Keratinocyte (primary cell): Measurements from ENCODE around the gene SUV39H1.

ENCODE experiments used
- EZH2 ChIP-seq: IDR thresholded peaks from one replicate; pipeline ENCODE4 v1.6.1; 2012; ENCODE audit warnings: inconsistent platforms, mild to moderate bottlenecking, low read length, moderate library complexity
- TF ChIP-seq, protein P1 (sequence below), 3 experiments: IDR thresholded peaks in 1 of 3; conservative IDR thresholded peaks in 1 of 3; optimal IDR thresholded peaks in 1 of 3; 2 replicates in 2 of 3; 3 replicates in 1 of 3; pipeline versions ENCODE3 to v1.5.1; 2011; ENCODE audit warnings: low read length in 3 of 3, mild to moderate bottlenecking in 3 of 3, moderate library complexity in 2 of 3, control low read depth in 1 of 3, inconsistent platforms in 1 of 3; ENCODE audit not compliant: insufficient read depth in 2 of 3; ENCODE audit errors: extremely low read depth in 1 of 3

DNA sequence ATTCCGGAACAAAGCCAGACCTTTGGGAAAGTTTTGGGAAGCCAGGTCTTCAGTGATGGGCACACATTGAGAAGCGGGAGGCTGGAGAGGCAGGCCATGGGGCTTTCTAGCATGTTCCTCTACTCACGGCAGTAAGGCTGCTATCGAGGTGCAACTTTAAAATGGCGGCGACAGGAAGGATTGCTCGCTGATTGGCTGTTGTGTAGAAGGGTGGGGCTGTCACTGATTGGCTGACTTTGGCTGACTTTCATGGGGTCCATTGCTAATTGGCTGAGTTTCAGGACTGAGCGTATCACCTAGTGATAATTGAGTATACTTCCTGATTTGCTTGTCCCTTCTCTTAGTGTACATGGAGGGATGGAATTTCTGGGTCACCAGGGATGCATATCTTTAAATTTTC lies 45.3 kb downstream of the SUV39H1 start:
- TF ChIP-seq, protein P1, sequence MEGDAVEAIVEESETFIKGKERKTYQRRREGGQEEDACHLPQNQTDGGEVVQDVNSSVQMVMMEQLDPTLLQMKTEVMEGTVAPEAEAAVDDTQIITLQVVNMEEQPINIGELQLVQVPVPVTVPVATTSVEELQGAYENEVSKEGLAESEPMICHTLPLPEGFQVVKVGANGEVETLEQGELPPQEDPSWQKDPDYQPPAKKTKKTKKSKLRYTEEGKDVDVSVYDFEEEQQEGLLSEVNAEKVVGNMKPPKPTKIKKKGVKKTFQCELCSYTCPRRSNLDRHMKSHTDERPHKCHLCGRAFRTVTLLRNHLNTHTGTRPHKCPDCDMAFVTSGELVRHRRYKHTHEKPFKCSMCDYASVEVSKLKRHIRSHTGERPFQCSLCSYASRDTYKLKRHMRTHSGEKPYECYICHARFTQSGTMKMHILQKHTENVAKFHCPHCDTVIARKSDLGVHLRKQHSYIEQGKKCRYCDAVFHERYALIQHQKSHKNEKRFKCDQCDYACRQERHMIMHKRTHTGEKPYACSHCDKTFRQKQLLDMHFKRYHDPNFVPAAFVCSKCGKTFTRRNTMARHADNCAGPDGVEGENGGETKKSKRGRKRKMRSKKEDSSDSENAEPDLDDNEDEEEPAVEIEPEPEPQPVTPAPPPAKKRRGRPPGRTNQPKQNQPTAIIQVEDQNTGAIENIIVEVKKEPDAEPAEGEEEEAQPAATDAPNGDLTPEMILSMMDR (optimal IDR thresholded peaks at IDR 0.05 in 1 of 3, IDR thresholded peaks at IDR 0.05 in 1 of 3, conservative IDR thresholded peaks at IDR 0.05 in 1 of 3; ENCODE audit: extremely low read depth in 1 of 3, insufficient read depth in 2 of 3, low read length in 3 of 3) = no peak
- no peak for TF ChIP-seq EZH2
